GM18526 (cell line): ENCODE results near the gene PYGB.

Experiments
- POLR2A ChIP-seq: IDR thresholded peaks from 3 replicates; pipeline ENCODE4 v1.6.1; 2011; ENCODE audit not compliant: insufficient read length; ENCODE audit errors: extremely low read depth

PYGB gene

DNA sequence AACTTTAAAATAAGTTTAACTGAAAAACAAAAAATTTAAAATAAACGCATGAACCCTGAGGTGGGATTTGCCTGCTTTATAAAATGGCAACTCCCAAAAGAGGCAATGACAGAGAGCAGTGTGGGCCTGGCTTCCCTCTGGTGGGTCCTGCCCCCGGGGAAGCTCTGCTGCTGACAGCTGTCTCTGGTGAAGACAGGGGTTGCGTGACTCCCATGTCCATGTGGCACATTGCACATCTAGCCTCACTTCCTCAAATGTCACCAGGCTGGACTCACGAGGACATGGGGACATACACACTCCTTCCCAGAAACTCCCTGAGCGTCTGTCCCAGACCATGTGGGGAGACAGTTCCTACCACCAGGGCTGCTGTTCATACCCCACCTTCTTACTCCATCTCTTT is 76.5 kb downstream of the PYGB start:
- TF ChIP-seq POLR2A: no peak

GRCh38 chr20:25325073-25325472 is 77.2 kb downstream of the PYGB start:
- no peak for TF ChIP-seq POLR2A

GRCh38 chr20:25325997-25326396 is 78.1 kb downstream of the PYGB start:
- no peak for TF ChIP-seq POLR2A

DNA sequence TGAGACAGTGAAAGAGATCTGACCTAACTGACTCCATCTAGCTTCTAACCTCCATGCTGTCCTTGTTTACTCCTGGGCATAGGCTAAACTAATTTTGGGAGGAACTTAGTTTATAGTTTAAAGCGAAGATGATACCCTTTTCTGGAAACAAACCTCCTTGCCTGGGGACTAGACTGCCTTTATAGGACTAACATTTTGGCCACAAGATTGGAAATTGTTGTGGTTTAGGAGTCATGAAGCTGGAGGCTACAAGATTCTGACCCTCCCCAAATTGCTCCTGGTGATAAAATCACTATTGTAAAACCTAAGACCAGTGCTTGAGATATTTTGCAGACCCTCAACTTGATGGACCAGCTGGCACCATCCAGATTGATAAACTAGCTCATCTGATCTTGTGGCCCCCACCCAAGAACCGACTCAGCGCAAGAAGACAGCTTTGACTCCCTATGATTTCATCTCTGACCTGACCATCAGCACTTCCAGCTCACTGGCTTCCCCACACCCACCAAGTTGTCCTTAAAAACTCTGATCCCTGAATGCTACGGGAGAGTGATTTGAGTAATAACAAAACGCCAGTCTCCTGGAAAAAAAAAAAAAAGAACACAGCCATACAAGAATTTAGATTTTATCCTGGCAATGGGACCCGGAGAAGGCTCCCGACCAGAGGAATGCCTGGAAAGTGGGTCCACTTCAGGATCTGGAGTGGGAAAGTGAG is 79.8 kb downstream of the PYGB start:
- no peak for TF ChIP-seq POLR2A

GRCh38 chr20:25328954-25329498 is 81.1 kb downstream of the PYGB start:
- no peak for TF ChIP-seq POLR2A

- TF ChIP-seq POLR2A: no peak
These were observed 88.9 kb downstream of the PYGB start for GRCh38 chr20:25336561-25337422.

- TF ChIP-seq POLR2A: no peak
These were observed 90.5 kb downstream of the PYGB start for GRCh38 chr20:25338112-25339023.

DNA sequence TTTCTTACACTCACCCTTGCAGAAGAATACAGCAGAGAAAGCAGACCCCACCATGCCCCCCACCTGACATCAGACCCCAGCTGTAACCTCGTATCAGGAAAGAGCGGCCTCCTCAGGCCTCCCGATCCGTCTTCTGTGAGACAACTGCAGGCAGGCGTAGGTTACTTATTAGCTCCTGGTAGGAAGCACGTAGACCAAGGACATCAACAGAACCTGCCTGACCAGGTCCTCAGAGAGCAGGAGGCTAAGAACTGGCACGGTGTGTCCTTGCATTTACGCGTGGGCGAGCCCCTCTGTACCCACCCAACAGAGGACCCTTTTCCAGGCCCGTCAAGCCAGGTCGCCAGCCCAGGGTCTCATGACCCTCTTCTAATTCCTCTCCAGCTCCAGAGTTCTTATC is 91.7 kb downstream of the PYGB start:
- TF ChIP-seq POLR2A: no peak

DNA sequence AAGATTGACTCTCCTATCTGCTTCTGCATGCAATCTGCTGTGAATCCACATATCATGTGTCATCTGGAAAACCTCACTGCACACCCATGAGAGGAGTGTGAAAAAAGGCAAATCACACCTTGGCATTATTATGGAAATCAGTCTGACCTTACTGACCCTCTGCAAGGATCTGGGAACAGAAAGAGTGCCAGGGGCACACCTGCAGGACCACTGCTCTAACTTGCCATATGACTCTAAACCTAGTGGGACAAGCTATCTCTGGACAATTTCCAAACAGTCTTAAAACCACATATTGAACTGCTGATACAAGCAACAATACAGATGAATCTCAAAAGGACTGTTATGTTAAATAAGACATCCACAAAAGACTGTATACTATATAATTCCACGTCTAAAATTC is 92.5 kb downstream of the PYGB start:
- TF ChIP-seq POLR2A: no peak

DNA sequence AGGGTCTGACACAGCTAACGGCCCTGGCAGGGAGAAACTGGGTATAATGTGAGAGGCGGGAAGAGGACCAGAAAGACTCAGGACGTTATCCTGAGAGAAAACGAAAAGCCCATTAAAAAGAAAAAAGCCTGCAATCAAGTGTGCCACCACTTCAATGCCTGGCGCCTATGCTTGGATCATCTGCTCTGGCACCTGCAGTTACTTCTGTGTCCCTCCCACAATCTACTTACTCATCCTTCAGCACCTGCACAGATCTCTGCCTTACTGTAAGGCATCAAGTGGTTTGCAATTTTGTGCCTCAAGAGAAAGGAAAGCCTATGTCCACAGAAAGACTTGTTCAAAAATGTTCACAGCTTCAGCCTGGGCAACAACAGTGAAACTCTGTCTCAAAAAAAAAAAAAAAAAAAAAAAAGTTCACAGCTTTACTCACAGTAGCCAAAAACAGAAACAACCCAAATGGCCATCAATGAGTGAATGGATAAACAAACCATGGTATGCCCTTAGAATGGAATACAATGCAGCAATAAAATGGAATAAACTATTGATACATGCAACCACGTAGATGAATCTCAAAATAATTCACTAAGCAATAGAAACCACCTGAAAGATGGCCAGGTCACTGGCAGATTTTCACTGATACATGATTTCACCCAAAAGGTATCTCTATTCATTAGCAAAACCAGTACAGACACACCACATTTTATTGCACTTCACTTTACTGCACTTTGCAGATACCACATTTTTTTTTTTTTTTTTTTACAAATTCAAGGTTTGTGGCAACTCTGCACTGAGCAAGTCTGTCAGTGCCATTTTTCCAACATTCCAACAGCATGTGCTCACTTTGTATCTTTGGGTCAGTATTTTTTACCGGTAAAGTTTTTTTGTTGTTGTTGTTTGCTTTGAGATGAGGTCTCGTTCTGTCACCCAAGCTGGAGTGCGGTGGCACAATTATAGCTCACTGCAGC is 94.1 kb downstream of the PYGB start:
- no peak for TF ChIP-seq POLR2A

- TF ChIP-seq POLR2A: no peak
These were observed 96.7 kb downstream of the PYGB start for GRCh38 chr20:25344634-25345033.

DNA sequence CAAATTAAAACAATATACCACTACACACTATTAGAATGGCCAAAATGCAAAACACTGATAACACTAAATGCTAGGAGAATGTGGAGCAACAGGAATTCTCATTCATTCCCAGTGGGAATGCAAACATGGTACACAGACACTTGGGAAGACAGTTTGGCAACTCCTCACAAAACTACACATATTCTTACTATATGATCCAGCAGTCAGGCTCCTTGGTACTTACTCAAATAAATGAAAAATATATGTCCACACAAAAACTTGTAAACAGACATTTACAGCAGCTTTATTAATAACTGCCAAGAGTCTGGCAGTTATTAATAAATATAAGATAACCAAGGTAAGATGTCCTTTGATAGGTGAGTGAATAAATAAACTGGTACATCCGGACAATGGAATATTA is 97.8 kb downstream of the PYGB start:
- no peak for TF ChIP-seq POLR2A

GRCh38 chr20:25346349-25346748 is 98.5 kb downstream of the PYGB start:
- TF ChIP-seq POLR2A: no peak
